Neuronal stem cell (in vitro differentiated cells): ENCODE data around the gene ABCB6.

ENCODE experiments used
- DNase-seq: peaks from one replicate; pipeline ENCODE4 v3.0.0-alpha.2; 2013; ENCODE audit warnings: low spot score
- H2AFZ ChIP-seq: one replicate; pipeline ENCODE4 v1.6.1; 2013; ENCODE audit warnings: mild to moderate bottlenecking, low read length, inconsistent platforms
- H2AK5ac ChIP-seq: 2 replicates; pipeline ENCODE4 v1.6.1; 2013; ENCODE audit warnings: low read depth, mild to moderate bottlenecking, inconsistent platforms, low read length, moderate library complexity, mixed read lengths
- H2BK120ac ChIP-seq: 2 replicates; pipeline ENCODE4 v1.6.1; 2013; ENCODE audit warnings: low read depth, mild to moderate bottlenecking, inconsistent platforms, low read length, moderate library complexity, mixed read lengths
- H2BK12ac ChIP-seq: one replicate; pipeline ENCODE4 v1.6.1; 2013; ENCODE audit warnings: low read length, inconsistent platforms
- H2BK15ac ChIP-seq: 2 replicates; pipeline ENCODE4 v1.6.1; 2013; ENCODE audit warnings: mild to moderate bottlenecking, low read length, inconsistent platforms, mixed read lengths
- H2BK5ac ChIP-seq: one replicate; pipeline ENCODE4 v1.6.1; 2013; ENCODE audit warnings: inconsistent platforms, mild to moderate bottlenecking, low read length, moderate library complexity
- H3K14ac ChIP-seq: one replicate; pipeline ENCODE4 v1.6.1; 2013; ENCODE audit warnings: low read length, inconsistent platforms
- H3K18ac ChIP-seq: 2 replicates; pipeline ENCODE4 v1.6.1; 2013; ENCODE audit warnings: low read length, inconsistent platforms
- H3K23ac ChIP-seq: 2 replicates; pipeline ENCODE4 v1.6.1; 2013; ENCODE audit warnings: low read depth, mild to moderate bottlenecking, mixed read lengths, low read length, inconsistent platforms; ENCODE audit not compliant: poor library complexity
- H3K27ac ChIP-seq: replicated peaks from 3 replicates; pipeline ENCODE4 v1.5.1; 2013; ENCODE audit warnings: low read length, inconsistent platforms
- H3K27me3 ChIP-seq, 3 experiments: 2 replicates each; pipeline ENCODE4 v1.6.1; 2013; ENCODE audit warnings: low read length in 3 of 3, mild to moderate bottlenecking in 2 of 3, inconsistent platforms in 1 of 3, low read depth in 1 of 3, mixed read lengths in 1 of 3, moderate library complexity in 1 of 3; ENCODE audit not compliant: control insufficient read depth in 3 of 3, insufficient read depth in 3 of 3
- H3K36me3 ChIP-seq, 2 donors: replicated peaks in 1 of 2; 2 replicates each; pipeline ENCODE4 v1.6.1; 2013; ENCODE audit warnings: low read length in 2 of 2; ENCODE audit not compliant: control insufficient read depth in 2 of 2, insufficient read depth in 2 of 2
- H3K4ac ChIP-seq: 2 replicates; pipeline ENCODE4 v1.6.1; 2013; ENCODE audit warnings: inconsistent platforms, mild to moderate bottlenecking, low read length, moderate library complexity
- H3K4me1 ChIP-seq, 2 donors: 1 replicate in 1 of 2; 2 replicates in 1 of 2; pipeline ENCODE4 v1.6.1; 2013; ENCODE audit warnings: low read length in 2 of 2, low read depth in 1 of 2; ENCODE audit not compliant: control insufficient read depth in 2 of 2, insufficient read depth in 1 of 2
- H3K4me2 ChIP-seq: one replicate; pipeline ENCODE4 v1.6.1; 2013; ENCODE audit warnings: mild to moderate bottlenecking, low read length, inconsistent platforms; ENCODE audit not compliant: insufficient read depth, poor library complexity, severe bottlenecking
- H3K4me3 ChIP-seq, 2 donors: 2 replicates each; pipeline ENCODE4 v1.5.1; 2013; ENCODE audit warnings: low read length in 2 of 2, mild to moderate bottlenecking in 2 of 2, inconsistent platforms in 1 of 2, moderate library complexity in 1 of 2
- H3K79me1 ChIP-seq: one replicate; pipeline ENCODE4 v1.6.1; 2013; ENCODE audit warnings: low read depth, mild to moderate bottlenecking, inconsistent platforms, low read length, moderate library complexity
- H3K9ac ChIP-seq: one replicate; pipeline ENCODE4 v1.6.1; 2013; ENCODE audit warnings: mild to moderate bottlenecking, low read depth, low read length, inconsistent platforms; ENCODE audit not compliant: poor library complexity
- H3K9me3 ChIP-seq, 2 donors: replicated peaks in 1 of 2; 2 replicates each; pipeline versions ENCODE3 to v1.6.1; 2013; ENCODE audit warnings: low read length in 2 of 2, mild to moderate bottlenecking in 2 of 2, inconsistent platforms in 1 of 2, low read depth in 1 of 2, mixed read lengths in 1 of 2, moderate library complexity in 1 of 2; ENCODE audit not compliant: control insufficient read depth in 2 of 2, insufficient read depth in 1 of 2
- H4K8ac ChIP-seq: one replicate; pipeline ENCODE4 v1.6.1; 2013; ENCODE audit warnings: low read depth, mild to moderate bottlenecking, inconsistent platforms, low read length, moderate library complexity
- H4K91ac ChIP-seq: one replicate; pipeline ENCODE4 v1.6.1; 2013; ENCODE audit warnings: low read length, low read depth, mild to moderate bottlenecking, inconsistent platforms; ENCODE audit not compliant: poor library complexity
- WGBS, 2 donors: extraction: QIAGEN DNeasy Blood & Tissue Kit; methylation state at CpG; one replicate each; pipeline ENCODE4 v1.1.7; 2013; ENCODE audit warnings: missing lambda C conversion rate in 2 of 2, mixed read lengths in 1 of 2; ENCODE audit not compliant: insufficient read length in 2 of 2, insufficient replicate concordance in 1 of 2; ENCODE audit errors: extremely low coverage in 2 of 2; 5-methylcytosine and 5-hydroxymethylcytosine counted together

The ABCB6 gene

GRCh38 chr2:219230059-219230540 lies 11.3 kb upstream of the ABCB6 start:
- peak overlapping the region; percentile 59 for H3K18ac ChIP-seq
- peak overlapping the region; percentile 73 for H3K9ac ChIP-seq
- H3K79me1 ChIP-seq, result peaks cover 16% of the 10 kb centered on the region
- H2BK12ac ChIP-seq, result no peak overlapping the region
- peak overlapping the region; percentile 87 for H3K27ac ChIP-seq
- no peak overlapping the region for H4K8ac ChIP-seq
- peak overlapping the region; percentile 66 to 94 for H3K4me3 ChIP-seq
- H3K9me3 ChIP-seq, result no peaks in the 10 kb centered on the region
- no peaks in the 10 kb centered on the region for H3K27me3 ChIP-seq
- H2AFZ ChIP-seq, result peak overlapping the region; percentile 85
- H3K4me1 ChIP-seq, result peaks cover 5 to 6% of the 10 kb centered on the region in 2 donors
- WGBS, 2 donors, result no CpG with 5 or more reads among the region's 24 CpGs
- H3K36me3 ChIP-seq, result peaks cover 33 to 56% of the 10 kb centered on the region in 2 donors
- DNase-seq, result no peak
- no peak overlapping the region for H2AK5ac ChIP-seq
- no peak overlapping the region for H2BK120ac ChIP-seq
- no peak overlapping the region for H3K14ac ChIP-seq
- peak overlapping the region; percentile 90 for H3K23ac ChIP-seq
- no peak overlapping the region for H2BK5ac ChIP-seq
- H3K4ac ChIP-seq, result no peak overlapping the region
- peak overlapping the region; percentile 83 for H3K4me2 ChIP-seq
- H4K91ac ChIP-seq, result no peak overlapping the region
- H2BK15ac ChIP-seq, result no peak overlapping the region

GRCh38 chr2:219229305-219230058 lies 10.7 kb upstream of the ABCB6 start, which contains the start of the genes ANKZF1 and ATG9A:
Gene ANKZF1 (plus strand): TSS chr2:219229806. CDS start chr2:219230258, 452 bp downstream.
Gene ATG9A (minus strand): TSS chr2:219229636. CDS start chr2:219228024, 1,612 bp downstream.
- Histone ChIP-seq H3K4me3 (peak within 1 kb of the TSS; percentile 66 to 94), H3K27me3 (no peaks in the 10 kb centered on the region), H3K4me1 (peaks cover 5 to 6% of the 10 kb centered on the region in 2 donors), H3K18ac (peak within 1 kb of the TSS; percentile 98), H3K4ac (no peak within 1 kb of the TSS), H3K9ac (peak within 1 kb of the TSS; percentile 96), H2AK5ac (peak within 1 kb of the TSS; percentile 92), H3K14ac (peak within 1 kb of the TSS; percentile 87), H4K8ac (no peak within 1 kb of the TSS), H2BK15ac (peak within 1 kb of the TSS; percentile 14), H3K79me1 (peaks cover 16% of the 10 kb centered on the region), H3K4me2 (peak within 1 kb of the TSS; percentile 83), H3K23ac (peak within 1 kb of the TSS; percentile 90), H2AFZ (peak within 1 kb of the TSS; percentile 96), H2BK5ac (peak within 1 kb of the TSS; percentile 72), H4K91ac (no peak within 1 kb of the TSS), H3K9me3 (no peaks in the 10 kb centered on the region), H2BK12ac (no peak within 1 kb of the TSS), H3K36me3 (peaks cover 33 to 56% of the 10 kb centered on the region in 2 donors), H3K27ac (peak within 1 kb of the TSS; percentile 87), H2BK120ac (peak within 1 kb of the TSS; percentile 82)
- no CpG with 5 or more reads among the region's 80 CpGs for WGBS, 2 donors
- DNase-seq, result peak; percentile 98

GRCh38 chr2:219228911-219229304 lies 10.2 kb upstream of the ABCB6 start:
- Histone ChIP-seq H2BK5ac (peak overlapping the region; percentile 72), H4K91ac (no peak overlapping the region), H2BK120ac (peak overlapping the region; percentile 82), H3K36me3 (peaks cover 33 to 56% of the 10 kb centered on the region in 2 donors), H2AFZ (peak overlapping the region; percentile 96), H3K4me2 (peak overlapping the region; percentile 71), H3K4me1 (peaks cover 5 to 6% of the 10 kb centered on the region in 2 donors), H2BK12ac (no peak overlapping the region), H4K8ac (no peak overlapping the region), H3K9me3 (no peaks in the 10 kb centered on the region), H3K4ac (no peak overlapping the region), H3K14ac (peak overlapping the region; percentile 87), H3K23ac (peak overlapping the region; percentile 69), H2AK5ac (peak overlapping the region; percentile 92), H3K79me1 (peaks cover 18% of the 10 kb centered on the region), H3K27me3 (no peaks in the 10 kb centered on the region), H3K9ac (peak overlapping the region; percentile 96), H2BK15ac (peak overlapping the region; percentile 14), H3K27ac (peak overlapping the region; percentile 83), H3K18ac (peak overlapping the region; percentile 98), H3K4me3 (peak overlapping the region; percentile 66 to 92)
- DNase-seq, result no peak
- WGBS, 2 donors, result no CpG with 5 or more reads among the region's 19 CpGs
